GM12892 (cell line): ENCODE data around the gene SMIM32.

Experiments used
- POLR2A ChIP-seq: IDR thresholded peaks from 2 replicates; pipeline ENCODE4 v1.6.1; 2011; ENCODE audit warnings: low read depth, low read length, control low read depth
- POLR2AphosphoS5 ChIP-seq: IDR thresholded peaks from 2 replicates; pipeline ENCODE4 v1.6.1; 2011; ENCODE audit warnings: low read depth, low read length, control low read depth
- TAF1 ChIP-seq: IDR thresholded peaks from 2 replicates; pipeline ENCODE4 v1.6.1; 2011; ENCODE audit warnings: low read depth, mild to moderate bottlenecking, control low read depth, low read length, borderline replicate concordance

DNA sequence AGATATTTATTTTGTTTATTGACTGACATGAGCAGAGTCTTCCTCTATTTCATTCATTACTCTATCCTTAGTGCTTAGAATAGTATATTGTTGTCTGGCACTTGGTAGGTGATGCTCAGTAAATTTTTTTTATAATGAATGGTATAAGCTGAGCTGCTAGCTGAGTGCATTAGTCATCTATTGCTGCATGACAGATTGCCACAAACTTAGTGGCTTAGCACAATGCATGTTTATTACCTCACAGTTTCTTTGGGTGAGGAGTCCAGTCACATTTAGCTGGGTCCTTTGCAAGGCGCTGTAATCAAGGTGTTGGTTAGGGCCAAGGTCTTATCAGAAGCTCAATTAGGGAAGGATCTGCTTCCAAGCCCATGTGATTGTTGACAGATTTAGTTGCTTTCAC is 37.2 kb downstream of the SMIM32 start:
- no peak for TF ChIP-seq POLR2A
- no peak for TF ChIP-seq TAF1
- TF ChIP-seq POLR2AphosphoS5: no peak
